ENCODE measurements around the gene PLPPR2. TPM values are rescaled to one million over a fixed set of nuclear protein-coding genes. Genes with fewer than 3 reads are reported as not detected.
A peak's percentile ranks its signal among the peaks of the same experiment; 100 is the strongest.
"Not testable (repeated sequence)": the region's sequence is repeated elsewhere in the genome, so short reads cannot be mapped to it uniquely, and the experiment has no call there.

PLPPR2 gene
- total RNA-seq, 1 experiment from 2014 or later: 0.27 TPM

DNA sequence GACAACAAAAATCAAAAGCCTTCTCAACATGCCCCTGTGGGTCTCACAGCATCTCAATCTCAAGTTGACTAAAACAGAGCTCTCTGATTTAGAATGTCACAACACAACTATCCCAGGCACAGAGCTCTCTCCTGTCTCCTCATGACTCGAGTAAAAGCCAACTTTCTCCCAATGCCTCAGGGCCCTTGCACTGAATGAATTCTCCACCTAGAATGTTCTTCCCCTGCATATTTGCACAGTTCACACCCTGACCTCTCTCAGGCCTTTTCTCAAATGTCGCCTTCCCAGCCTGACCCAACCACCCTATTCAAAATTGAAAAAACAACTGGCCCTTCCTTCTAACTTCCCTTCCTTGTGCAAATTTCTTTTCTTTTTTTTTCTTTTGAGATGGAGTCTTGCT, 15.5 kb downstream of the PLPPR2 start:
- no peak for DNase-seq (ENCODE audit: low read depth)

DNA sequence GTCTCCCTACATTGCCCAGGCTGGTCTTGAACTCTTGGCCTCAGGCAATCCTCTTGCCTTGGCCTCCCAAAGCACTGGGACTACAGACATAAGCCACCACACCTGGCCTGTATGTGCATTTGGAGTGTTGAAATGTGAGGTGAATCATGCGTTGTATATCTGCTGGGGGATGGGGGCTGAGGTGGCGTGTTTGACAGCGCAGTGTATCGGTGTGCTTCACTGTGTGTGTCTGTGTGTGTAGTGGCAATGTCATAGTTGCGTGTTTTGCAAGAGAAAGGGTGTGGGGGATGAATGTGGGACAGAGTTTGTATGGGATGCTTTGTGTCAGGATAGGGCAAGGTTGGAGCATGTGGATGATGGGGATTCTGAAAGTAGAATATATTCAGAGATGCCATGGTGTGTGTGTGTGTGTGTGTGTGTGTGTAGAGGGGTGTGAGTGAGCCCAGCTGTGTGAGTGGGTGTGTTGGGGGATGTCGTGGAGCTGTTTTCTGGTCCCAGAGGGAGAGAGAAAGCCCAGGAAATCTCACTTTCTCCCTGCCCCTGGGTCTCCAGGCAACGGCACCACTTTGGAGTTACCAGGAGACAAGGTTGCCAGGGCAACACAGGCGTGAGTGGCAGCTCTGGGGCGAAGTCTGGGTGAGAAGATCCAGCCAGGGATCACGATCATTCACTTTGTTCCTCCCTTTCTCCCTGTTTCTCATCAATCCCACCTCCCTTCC, 18.1 kb downstream of the PLPPR2 start:
- no peak for DNase-seq (ENCODE audit: low read depth)

DNA sequence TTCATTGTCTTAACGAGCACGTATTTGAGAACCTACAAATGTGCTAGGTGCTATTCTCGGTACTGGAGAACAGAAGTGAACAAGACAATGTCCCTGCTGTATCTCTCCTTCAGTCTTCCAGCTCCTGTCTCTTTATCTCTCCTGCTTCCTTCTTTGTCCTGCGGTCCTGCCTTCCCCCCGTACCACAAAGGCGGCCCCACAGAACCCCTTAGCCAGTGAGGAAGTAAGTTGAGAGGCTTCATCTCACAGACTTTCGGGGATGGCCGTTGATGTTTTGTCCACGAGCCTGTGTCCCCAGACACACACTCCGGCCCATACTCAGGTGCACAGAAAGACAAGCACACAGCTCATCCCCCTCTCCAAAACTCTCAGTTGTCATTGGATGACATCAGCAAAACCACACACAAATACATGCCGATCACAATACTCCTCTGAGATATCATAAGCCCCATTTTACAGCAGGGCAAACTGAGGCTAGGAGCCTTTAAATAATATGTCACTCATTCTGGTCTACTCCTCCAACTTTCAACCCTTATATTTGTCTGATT, 18.7 kb downstream of the PLPPR2 start:
- DNase-seq (ENCODE audit: low read depth): no peak

DNA sequence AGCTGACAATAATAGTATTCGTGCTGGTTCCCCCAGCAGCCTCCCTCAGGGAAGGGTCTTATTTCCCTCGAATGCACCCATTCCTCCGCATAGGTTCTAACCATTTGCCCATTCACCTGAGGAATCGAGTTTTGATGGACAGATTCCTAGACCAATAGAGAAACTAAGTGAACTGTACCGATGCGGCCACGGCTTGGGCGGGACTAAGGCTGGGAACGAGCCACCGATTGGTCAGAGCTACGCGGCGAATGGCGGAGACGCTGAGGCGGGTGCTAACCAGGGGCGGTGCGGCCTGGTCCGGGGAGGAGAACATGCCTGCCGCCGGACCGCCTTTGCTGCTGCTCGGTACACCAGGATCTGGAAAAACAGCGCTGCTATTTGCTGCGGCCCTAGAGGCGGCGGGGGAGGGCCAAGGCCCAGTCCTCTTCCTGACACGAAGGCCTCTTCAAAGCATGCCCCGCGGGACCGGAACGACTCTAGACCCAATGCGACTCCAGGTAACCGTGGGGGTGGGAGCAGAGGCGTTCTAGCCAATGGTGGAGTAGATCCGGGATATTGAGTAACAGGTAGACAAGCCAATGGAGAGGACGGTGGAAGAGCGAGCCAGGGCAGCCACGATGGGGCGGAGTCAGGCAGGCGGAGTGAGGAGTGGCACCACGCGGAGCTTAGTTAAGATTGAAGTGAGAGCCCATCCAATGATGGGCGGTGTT, 19.4 kb downstream of the PLPPR2 start, which contains the start of gene SWSAP1:
Gene SWSAP1 (plus strand): TSS at position 234 of the 710 bp plus-strand sequence. CDS start 15 bp downstream, at position 249.
- DNase-seq (ENCODE audit: low read depth): peak; percentile 97

DNA sequence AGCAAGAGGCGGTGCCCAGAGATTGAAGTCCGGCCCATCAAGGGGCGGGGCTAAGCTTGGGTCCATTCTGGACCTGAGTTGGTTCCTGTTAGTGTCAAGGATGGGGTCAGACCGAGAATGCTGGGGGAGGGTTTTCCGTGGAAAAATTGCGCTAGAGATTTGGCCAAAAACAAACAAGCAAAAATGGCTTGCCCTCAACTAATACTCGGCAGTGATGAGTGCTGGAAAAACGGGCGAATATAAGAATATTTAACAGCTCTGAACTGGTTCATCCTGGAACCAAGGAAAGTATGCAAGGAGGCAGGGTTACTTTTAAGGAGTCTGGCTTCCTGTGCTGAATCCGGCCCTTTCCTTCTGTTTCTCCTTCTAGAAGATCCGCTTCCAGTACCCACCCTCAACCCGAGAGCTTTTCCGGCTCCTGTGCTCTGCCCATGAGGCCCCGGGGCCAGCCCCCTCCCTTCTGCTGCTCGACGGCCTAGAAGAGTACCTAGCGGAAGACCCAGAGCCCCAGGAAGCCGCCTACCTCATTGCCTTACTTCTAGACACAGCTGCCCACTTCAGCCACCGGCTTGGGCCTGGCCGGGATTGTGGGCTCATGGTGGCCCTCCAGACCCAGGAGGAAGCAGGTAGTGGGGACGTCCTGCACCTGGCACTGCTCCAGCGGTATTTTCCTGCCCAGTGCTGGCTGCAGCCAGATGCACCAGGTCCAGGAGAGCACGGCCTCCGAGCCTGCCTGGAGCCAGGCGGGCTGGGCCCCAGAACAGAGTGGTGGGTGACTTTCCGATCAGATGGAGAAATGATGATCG, 20.1 kb downstream of the PLPPR2 start:
- no peak for DNase-seq (ENCODE audit: low read depth)

DNA sequence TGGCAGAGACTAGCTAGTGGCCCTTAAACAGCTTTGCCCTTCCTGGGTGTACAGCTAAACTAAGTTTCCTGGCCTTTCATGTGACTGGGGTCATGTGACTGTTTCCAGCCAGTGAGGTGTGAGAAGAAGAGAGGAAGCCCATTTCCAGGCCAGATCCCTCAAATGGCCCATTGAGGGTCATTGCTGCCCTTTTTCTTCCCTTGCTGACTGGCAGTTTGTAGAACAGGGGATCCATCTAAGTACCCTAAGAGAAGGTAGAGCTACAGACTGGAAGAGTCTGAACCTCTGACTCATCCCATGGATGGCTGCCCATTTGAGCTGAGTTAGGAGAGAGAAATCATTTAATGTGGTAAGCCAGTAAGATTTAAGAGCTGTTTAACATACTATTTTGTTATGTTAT, 22.0 kb downstream of the PLPPR2 start:
- DNase-seq (ENCODE audit: low read depth): peak; percentile 73

DNA sequence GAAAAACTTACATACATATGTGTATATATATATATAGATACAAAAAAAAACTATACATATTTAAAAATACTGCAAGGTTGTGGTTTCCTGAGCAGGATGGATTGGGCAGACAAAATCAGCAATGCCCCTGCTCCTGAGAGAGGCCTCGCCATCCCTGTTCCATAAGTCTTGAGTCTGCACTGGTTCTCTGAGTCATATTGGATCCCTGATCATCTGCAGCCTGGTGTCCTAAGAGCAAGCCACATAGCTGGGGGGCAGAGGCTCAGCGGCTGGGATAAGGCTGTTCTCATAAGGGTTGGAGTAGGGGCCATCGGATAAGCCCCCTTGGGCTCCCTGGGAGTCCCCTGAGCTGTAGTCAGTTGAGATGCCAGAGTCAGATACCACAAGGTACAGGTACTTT, 22.5 kb downstream of the PLPPR2 start:
- no peak for DNase-seq (ENCODE audit: low read depth)

DNA sequence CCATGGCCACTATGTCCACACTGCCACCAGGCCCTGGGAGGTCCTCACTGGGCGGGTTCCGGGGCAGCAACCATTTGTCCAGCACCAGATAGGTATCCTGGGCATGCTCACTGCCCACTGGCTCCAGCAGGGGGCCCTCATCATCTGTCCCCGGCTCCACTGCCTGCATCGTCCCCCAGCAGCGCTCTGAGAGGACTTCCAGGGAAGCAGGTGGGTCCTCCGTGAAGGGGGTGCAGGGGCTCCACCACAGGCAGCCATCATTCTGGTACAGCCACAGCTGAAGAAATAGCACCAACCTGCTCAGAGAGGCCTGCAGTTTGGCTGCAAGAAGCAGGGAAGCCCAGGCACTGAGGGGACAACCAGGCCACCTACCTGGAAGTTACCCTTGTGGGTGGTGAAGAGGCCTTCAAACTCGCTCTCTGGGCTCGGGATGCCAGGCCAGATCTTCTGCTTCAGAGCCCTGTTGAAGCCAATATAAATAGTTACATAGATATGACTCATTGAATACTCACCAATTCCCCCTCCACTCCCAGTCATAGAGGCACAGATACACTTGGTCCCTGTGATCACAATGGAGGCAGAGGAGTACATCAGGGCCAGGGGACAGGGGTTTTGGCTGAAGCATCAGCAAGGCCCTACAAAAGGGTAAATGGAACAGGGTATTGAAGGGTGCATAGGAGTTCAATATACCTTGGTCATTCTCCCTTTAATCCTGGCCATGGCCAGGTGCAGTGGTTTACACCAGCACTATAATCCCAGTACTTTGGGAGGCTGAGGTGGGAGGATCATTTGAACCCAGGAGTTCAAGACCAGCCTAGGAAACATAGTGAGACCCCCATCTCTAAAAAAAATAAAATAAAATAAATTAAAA, 23.3 kb downstream of the PLPPR2 start:
- DNase-seq (ENCODE audit: low read depth): peak; percentile 81

DNA sequence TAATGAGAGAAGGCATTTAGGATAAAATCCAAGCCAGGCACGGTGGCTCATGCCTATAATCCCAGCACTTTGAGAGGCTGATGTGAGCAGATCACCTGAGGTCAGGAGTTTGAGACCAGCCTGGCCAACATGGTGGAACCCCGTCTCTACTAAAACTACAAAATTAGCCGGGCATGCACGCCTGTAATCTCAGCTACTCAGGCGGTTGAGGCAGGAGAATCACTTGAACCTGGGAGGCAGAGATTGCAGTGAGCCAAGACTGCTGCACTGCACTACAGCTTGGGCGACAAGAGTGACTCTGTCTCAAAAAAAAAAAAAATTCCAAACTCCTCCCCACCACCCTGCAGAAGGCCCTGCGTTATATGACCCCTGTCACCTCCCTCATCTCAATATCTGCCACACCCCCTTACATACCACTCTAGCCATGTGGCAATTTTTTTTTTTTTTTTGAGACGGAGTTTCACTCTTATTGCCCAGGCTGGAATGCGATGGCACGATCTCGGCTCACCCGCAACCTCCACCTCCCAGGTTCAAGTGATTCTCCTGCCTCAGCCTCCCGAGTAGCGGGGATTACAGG, 24.1 kb downstream of the PLPPR2 start:
- DNase-seq (ENCODE audit: low read depth): not testable (repeated sequence)

DNA sequence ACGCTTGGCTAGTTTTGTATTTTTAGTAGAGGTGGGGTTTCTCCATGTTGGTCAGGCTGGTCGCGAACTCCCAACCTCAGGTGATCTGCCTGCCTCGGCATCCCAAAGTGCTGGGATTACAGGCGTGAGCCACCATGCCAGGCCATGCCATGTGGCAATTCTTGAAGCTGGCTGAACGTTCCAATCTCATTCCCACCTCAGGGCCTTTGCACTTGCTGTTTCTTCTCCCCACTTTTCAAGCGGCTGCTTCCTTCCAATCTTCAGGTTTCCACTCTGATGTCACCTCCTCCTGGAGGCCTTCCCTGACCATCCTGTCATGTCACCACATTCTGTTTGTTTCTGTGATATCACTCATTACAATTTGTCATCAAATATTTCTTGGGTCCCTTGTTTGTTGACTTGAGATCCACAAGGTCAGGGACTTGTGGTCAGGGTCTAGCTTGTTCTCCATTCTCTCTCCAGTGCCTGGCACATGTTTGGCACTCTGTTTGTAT, 24.7 kb downstream of the PLPPR2 start:
- no peak for DNase-seq (ENCODE audit: low read depth)

DNA sequence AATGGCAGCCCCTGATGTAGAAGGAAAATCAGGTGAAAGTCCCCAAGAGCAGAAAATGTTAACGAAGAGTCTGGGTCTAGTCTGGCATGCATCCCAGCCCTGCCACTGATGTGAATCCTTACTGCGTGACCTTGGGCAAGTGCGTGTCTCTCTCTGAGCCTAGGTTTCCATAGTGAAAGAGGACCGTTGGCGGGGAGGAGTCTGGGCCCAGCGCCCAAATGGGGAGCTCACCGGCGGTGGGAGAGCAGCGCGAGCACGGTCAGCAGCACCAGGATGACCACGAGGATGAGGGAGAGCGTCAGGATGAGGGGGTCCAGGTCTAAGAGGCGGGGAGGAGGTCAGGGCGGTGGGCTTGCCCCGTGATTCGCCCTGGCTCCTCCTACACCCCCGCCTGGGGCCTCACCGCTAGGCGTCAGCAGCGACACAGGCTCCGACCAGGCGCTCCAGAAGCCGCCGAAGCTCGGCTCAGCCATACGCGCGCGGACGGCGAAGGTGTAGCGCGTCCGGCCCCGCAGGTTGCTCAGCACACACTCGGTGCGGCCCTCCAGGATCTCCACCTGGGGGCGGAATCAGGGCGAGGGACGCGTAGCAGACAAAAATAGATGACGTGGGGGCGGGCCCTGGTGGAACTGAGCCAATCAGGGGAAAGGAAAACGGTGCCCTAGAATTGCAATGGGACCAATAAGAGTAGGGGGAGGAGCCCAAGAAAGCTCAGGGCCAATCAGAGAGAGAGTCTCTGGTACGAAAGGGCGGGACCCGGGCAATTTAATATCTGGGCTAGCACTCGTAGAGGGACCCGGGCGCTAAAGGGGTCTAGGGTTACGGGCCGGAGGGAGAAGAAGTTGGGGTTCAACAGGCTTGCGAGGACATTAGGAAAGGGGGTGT, 25.7 kb downstream of the PLPPR2 start:
- peak; percentile 93 for DNase-seq (ENCODE audit: low read depth)

DNA sequence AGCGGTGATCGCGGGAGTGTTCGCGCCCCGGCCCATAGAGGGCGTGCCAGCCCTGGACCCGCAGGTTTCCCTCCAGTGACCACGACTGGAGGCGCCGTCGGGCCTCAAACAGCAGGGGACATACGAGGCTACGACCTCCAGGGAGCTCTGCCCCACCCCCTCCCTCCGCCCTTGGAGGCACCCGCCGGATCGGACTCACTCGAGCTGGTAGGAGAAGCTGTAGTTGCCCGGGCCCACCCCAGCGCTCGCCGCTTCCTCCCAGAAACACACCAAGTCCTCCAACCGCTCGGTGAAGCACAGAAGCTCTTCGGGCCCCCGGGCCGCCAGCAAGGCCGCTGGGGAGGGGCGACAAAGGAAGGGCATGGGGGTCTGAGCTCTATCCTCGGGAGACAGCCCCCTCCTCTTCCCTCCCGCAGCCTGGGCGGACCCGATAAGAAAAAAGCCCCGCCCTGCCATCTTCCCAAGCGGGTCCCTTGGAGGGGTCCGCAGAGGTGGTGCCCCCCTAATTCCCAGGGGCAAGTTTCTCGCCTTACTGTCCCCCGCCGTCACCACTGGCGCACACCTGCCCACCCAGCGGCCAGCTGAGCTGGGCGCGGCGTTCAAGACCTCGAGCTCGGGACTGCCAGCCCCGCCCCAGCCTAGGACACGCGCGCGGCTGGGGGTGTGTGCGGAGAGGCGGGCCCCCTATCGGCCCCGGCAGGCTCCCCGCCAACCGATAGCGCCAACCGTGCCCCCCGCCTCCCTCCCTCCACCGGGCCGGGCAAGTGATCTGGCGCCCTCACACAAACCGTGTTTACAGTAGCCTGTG, 27.9 kb downstream of the PLPPR2 start:
- DNase-seq (ENCODE audit: low read depth): no peak

DNA sequence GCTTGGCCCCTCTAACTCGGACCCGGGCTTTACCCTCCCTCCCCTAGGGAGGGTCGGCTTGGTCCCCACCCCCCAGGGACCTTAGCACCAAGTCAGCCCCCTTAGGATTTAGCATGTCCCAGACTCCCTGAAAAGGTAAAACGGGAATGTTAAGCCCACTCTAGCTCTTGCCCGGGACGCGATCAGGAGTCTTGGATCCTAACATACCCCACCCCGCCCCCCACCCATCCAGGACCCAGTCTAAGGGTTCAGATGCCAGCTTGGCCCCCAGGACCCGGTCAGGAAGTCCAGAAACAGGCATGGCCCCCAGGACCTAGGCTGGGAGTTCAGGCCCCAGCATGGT, 28.4 kb downstream of the PLPPR2 start:
- DNase-seq (ENCODE audit: low read depth): no peak

DNA sequence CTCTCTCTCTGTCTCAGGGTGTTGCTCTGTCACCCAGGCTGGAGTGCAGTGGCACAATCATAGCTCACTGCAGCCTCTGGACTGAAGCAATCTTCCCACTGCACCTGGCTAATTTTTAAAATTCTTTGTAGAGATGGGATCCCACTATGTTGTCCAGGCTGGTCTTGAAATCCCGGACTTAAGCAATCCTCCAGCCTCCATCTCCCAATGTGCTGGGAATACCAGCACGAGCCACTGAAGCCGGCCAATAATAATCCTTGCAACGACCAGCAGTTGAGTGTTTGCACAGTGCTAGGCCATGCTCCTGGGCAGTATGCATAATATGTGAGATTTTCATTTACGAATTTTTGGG, 29.5 kb downstream of the PLPPR2 start:
- no peak for DNase-seq (ENCODE audit: low read depth)

DNA sequence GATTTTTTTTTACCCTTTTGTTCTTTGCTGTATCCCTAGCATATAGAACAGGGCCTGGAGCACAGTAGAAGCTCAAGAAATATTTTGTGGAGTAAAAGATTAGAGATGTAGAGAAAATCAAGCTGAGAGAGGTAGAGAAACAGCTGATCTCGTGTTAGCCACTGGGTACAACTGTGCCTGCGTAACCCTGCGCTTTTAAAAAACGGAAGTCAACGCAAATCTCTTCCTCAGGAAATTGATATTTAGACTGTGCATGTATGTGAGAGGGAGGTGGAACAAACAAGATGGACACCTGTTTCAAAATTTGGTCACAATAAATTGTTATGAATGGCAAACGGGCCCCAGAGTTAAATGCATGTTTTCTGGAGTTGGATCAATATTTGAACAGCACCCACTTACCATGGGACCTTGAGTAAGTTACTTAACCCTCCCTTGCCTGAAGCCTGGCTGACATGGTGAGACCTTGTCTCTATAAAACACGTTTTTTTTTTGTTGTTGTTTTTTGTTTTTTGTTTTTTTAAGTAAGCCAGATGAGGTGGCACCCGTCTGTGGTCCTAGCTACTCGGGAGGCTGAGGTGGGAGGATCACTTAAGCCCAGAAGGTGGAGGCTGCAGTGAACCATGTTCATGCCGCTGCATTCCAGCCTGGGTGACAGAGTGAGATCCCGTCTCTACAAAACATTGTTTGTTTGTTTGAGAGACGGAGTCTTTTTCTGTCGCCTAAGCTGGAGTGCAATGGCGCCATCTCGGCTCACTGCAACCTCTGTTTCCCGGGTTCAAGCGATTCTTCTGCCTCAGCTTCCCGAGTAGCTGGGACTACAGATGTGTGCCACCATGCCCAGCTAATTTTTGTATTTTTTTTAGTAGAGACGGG, 32.2 kb downstream of the PLPPR2 start:
- DNase-seq (ENCODE audit: low read depth): no peak

DNA sequence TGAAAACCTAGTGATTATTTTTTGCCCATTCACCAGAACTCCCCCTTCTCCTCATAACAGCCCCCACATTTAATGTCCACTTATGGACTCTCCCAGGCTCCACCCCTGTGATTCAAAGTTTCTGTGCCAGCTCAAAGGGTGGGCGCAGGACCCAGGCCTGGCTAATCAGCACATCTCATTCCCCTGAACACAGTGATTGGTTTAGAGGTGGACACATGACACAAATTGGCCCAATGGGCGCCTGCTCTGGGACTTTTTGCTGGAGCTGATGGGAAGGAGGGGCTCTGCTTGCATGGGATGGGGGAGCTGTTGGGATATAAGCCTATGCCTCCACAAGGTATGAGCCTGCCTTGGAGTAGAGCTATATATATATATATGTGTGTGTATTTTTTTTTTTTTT, 35.1 kb downstream of the PLPPR2 start:
- no peak for DNase-seq (ENCODE audit: low read depth)

DNA sequence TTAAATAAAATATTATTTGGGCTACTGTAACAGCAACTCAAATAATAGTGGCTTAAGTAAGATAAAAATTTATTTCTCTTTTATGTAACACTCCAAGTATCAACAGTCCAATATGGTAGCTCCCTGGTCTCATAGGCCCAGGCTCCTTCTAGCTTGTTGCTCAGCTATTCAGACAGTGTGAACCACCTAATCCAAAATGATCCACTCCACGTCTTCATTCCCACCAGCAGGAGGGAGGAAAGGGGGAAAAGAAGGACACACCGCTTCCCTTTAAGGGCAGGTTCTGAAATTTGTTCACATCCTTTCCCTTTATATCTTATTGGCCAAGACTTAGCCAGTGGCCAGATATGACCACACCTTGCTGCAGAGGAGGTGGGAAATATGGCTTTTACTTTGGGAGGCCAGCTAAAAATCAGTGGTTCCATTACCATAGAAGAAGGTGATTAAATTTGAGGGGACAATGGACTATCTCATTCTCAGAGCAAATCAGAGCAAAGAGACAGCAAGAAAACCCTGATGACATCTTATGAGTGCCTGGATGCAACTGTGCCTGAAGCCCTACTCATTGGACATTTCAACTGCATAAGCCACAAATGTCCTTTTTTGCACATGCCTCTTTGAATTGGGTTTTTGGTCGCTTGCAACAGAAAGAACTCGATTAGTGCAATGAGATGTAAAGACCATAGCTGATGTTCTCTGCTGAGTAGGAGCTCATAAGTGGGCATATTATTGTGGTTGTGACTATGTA, 35.9 kb downstream of the PLPPR2 start:
- no peak for DNase-seq (ENCODE audit: low read depth)

Data from HT1080 (cell line).